SK-N-MC (cell line): Measurements from ENCODE around the gene CHD2.

Experiments
- EZH2 ChIP-seq: fragments of 200-600 bp; sonication (generic); IDR thresholded peaks from one replicate; pipeline ENCODE4 v1.6.1; 2017; ENCODE audit warnings: antibody characterized with exemption
- FOXP2 ChIP-seq: optimal IDR thresholded peaks from 2 replicates; pipeline ENCODE3; 2011; ENCODE audit warnings: mild to moderate bottlenecking, moderate library complexity; ENCODE audit not compliant: insufficient read depth; ENCODE audit errors: extremely low read length, control extremely low read depth
- POLR2AphosphoS5 ChIP-seq: IDR thresholded peaks from 2 replicates; pipeline ENCODE4 v1.6.1; 2012; ENCODE audit warnings: mild to moderate bottlenecking, low read depth, low read length, borderline replicate concordance

GRCh38 chr15:92877416-92877815 lies 22.7 kb upstream of the CHD2 start:
- TF ChIP-seq POLR2AphosphoS5 (no peak), EZH2 (no peak), FOXP2 (no peak)
